ENCODE measurements around the gene ARFRP1. TPM values are rescaled to one million over a fixed set of nuclear protein-coding genes. Genes with fewer than 3 reads are reported as not detected.

The ARFRP1 gene
- total RNA-seq, 1 experiment from 2014 or later: 30.2 TPM

GRCh38 chr20:63678071-63678470 lies 29.7 kb downstream of the ARFRP1 start (continued):
- TF ChIP-seq, protein P1, sequence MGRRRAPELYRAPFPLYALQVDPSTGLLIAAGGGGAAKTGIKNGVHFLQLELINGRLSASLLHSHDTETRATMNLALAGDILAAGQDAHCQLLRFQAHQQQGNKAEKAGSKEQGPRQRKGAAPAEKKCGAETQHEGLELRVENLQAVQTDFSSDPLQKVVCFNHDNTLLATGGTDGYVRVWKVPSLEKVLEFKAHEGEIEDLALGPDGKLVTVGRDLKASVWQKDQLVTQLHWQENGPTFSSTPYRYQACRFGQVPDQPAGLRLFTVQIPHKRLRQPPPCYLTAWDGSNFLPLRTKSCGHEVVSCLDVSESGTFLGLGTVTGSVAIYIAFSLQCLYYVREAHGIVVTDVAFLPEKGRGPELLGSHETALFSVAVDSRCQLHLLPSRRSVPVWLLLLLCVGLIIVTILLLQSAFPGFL (CRISPR knock-in tag; IDR thresholded peaks at IDR 0.05; ENCODE audit: borderline replicate concordance): no peak
- TF ChIP-seq ZNF138 (CRISPR knock-in tag; conservative IDR thresholded peaks at IDR 0.05) (no peak), FOXK1 (CRISPR knock-in tag; IDR thresholded peaks at IDR 0.05) (no peak), SMAD4 (CRISPR knock-in tag; IDR thresholded peaks at IDR 0.05) (no peak), ZNF219 (CRISPR knock-in tag; IDR thresholded peaks at IDR 0.05; ENCODE audit: borderline replicate concordance) (no peak), FOXP4 (CRISPR knock-in tag; IDR thresholded peaks at IDR 0.05) (no peak), GRHL2 (CRISPR knock-in tag; IDR thresholded peaks at IDR 0.05; ENCODE audit: insufficient replicate concordance, severe bottlenecking) (no peak)
- TF ChIP-seq, protein P2, sequence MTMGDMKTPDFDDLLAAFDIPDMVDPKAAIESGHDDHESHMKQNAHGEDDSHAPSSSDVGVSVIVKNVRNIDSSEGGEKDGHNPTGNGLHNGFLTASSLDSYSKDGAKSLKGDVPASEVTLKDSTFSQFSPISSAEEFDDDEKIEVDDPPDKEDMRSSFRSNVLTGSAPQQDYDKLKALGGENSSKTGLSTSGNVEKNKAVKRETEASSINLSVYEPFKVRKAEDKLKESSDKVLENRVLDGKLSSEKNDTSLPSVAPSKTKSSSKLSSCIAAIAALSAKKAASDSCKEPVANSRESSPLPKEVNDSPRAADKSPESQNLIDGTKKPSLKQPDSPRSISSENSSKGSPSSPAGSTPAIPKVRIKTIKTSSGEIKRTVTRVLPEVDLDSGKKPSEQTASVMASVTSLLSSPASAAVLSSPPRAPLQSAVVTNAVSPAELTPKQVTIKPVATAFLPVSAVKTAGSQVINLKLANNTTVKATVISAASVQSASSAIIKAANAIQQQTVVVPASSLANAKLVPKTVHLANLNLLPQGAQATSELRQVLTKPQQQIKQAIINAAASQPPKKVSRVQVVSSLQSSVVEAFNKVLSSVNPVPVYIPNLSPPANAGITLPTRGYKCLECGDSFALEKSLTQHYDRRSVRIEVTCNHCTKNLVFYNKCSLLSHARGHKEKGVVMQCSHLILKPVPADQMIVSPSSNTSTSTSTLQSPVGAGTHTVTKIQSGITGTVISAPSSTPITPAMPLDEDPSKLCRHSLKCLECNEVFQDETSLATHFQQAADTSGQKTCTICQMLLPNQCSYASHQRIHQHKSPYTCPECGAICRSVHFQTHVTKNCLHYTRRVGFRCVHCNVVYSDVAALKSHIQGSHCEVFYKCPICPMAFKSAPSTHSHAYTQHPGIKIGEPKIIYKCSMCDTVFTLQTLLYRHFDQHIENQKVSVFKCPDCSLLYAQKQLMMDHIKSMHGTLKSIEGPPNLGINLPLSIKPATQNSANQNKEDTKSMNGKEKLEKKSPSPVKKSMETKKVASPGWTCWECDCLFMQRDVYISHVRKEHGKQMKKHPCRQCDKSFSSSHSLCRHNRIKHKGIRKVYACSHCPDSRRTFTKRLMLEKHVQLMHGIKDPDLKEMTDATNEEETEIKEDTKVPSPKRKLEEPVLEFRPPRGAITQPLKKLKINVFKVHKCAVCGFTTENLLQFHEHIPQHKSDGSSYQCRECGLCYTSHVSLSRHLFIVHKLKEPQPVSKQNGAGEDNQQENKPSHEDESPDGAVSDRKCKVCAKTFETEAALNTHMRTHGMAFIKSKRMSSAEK (CRISPR knock-in tag; IDR thresholded peaks at IDR 0.05; ENCODE audit: borderline replicate concordance): no peak

- Mint-ChIP-seq H3K27ac (no peak overlapping the region), H3K9me3 (no peaks in the 10 kb centered on the region), H3K36me3 (peaks cover 9% of the 10 kb centered on the region; the same call in 1 of the 2 replicates), H3K27me3 (ENCODE audit: low read depth) (no peaks in the 10 kb centered on the region), H3K4me1 (no peaks in the 10 kb centered on the region), H3K4me3 (no peak overlapping the region)
- DNase-seq (ENCODE audit: low spot score) (no peak), ATAC-seq (no peak)
- POLR2A ChIA-PET: no interaction called here
- TF ChIP-seq, protein P3, sequence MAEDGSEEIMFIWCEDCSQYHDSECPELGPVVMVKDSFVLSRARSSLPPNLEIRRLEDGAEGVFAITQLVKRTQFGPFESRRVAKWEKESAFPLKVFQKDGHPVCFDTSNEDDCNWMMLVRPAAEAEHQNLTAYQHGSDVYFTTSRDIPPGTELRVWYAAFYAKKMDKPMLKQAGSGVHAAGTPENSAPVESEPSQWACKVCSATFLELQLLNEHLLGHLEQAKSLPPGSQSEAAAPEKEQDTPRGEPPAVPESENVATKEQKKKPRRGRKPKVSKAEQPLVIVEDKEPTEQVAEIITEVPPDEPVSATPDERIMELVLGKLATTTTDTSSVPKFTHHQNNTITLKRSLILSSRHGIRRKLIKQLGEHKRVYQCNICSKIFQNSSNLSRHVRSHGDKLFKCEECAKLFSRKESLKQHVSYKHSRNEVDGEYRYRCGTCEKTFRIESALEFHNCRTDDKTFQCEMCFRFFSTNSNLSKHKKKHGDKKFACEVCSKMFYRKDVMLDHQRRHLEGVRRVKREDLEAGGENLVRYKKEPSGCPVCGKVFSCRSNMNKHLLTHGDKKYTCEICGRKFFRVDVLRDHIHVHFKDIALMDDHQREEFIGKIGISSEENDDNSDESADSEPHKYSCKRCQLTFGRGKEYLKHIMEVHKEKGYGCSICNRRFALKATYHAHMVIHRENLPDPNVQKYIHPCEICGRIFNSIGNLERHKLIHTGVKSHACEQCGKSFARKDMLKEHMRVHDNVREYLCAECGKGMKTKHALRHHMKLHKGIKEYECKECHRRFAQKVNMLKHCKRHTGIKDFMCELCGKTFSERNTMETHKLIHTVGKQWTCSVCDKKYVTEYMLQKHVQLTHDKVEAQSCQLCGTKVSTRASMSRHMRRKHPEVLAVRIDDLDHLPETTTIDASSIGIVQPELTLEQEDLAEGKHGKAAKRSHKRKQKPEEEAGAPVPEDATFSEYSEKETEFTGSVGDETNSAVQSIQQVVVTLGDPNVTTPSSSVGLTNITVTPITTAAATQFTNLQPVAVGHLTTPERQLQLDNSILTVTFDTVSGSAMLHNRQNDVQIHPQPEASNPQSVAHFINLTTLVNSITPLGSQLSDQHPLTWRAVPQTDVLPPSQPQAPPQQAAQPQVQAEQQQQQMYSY (CRISPR knock-in tag; IDR thresholded peaks at IDR 0.05): no peak
- TF ChIP-seq, protein P4, sequence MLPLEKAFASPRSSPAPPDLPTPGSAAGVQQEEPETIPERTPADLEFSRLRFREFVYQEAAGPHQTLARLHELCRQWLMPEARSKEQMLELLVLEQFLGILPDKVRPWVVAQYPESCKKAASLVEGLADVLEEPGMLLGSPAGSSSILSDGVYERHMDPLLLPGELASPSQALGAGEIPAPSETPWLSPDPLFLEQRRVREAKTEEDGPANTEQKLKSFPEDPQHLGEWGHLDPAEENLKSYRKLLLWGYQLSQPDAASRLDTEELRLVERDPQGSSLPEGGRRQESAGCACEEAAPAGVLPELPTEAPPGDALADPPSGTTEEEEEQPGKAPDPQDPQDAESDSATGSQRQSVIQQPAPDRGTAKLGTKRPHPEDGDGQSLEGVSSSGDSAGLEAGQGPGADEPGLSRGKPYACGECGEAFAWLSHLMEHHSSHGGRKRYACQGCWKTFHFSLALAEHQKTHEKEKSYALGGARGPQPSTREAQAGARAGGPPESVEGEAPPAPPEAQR (CRISPR knock-in tag; IDR thresholded peaks at IDR 0.05): no peak
- TF ChIP-seq NR2C2 (CRISPR knock-in tag; IDR thresholded peaks at IDR 0.05) (no peak), TCF7 (CRISPR knock-in tag; IDR thresholded peaks at IDR 0.05; ENCODE audit: low read depth) (no peak), CREM (CRISPR knock-in tag; IDR thresholded peaks at IDR 0.05) (no peak), FOXJ3 (CRISPR knock-in tag; IDR thresholded peaks at IDR 0.05; ENCODE audit: borderline replicate concordance) (no peak), ZNF423 (CRISPR knock-in tag; IDR thresholded peaks at IDR 0.05) (no peak), ESRRA (CRISPR knock-in tag; IDR thresholded peaks at IDR 0.05; ENCODE audit: borderline replicate concordance) (no peak)
- TF ChIP-seq, protein P5, sequence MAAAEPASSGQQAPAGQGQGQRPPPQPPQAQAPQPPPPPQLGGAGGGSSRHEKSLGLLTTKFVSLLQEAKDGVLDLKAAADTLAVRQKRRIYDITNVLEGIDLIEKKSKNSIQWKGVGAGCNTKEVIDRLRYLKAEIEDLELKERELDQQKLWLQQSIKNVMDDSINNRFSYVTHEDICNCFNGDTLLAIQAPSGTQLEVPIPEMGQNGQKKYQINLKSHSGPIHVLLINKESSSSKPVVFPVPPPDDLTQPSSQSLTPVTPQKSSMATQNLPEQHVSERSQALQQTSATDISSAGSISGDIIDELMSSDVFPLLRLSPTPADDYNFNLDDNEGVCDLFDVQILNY (CRISPR knock-in tag; IDR thresholded peaks at IDR 0.05): no peak
- TF ChIP-seq, protein P6, sequence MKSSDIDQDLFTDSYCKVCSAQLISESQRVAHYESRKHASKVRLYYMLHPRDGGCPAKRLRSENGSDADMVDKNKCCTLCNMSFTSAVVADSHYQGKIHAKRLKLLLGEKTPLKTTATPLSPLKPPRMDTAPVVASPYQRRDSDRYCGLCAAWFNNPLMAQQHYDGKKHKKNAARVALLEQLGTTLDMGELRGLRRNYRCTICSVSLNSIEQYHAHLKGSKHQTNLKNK (CRISPR knock-in tag; IDR thresholded peaks at IDR 0.05): no peak
- CTCF ChIA-PET: no interaction called here
These were observed 32.0 kb downstream of the ARFRP1 start for GRCh38 chr20:63675681-63676368.
